GM18858 (cell line): Measurements from ENCODE around the gene SLC16A5.

Experiments used
- ATAC-seq: cut with Tn5 transposase; IDR thresholded peaks from one replicate; pipeline ENCODE4 v1.9.1; 2021; ENCODE audit not compliant: unreplicated experiment

The SLC16A5 gene

DNA sequence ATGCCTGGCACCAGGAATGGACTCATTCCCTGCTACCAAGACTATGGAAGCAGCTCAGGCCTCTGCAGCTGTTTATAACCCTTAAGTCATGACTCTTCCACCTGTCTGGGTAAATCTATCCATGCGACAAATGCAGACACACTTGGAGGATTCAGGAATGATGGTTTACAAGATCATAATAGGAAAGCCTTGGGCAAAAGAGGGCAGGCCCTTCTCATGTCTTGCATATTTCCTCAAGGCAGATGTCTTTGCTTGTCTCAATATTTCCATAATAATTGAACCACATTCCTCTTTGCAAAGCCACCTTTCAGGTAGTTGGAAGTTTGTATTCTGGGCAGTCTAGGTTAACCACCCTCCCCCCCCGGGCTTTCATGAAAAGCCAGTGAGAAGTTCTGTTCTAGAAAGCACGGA is 67.4 kb downstream of the SLC16A5 start:
- no peak for ATAC-seq
